ENCODE measurements around the gene PTGR3. TPM values are rescaled to one million over a fixed set of nuclear protein-coding genes. Genes with fewer than 3 reads are reported as not detected.
A peak's percentile ranks its signal among the peaks of the same experiment; 100 is the strongest.

Gene PTGR3
- total RNA-seq, 4 donors from 2014 or later = 4.9 to 30.8 (median 21.7) TPM

DNA sequence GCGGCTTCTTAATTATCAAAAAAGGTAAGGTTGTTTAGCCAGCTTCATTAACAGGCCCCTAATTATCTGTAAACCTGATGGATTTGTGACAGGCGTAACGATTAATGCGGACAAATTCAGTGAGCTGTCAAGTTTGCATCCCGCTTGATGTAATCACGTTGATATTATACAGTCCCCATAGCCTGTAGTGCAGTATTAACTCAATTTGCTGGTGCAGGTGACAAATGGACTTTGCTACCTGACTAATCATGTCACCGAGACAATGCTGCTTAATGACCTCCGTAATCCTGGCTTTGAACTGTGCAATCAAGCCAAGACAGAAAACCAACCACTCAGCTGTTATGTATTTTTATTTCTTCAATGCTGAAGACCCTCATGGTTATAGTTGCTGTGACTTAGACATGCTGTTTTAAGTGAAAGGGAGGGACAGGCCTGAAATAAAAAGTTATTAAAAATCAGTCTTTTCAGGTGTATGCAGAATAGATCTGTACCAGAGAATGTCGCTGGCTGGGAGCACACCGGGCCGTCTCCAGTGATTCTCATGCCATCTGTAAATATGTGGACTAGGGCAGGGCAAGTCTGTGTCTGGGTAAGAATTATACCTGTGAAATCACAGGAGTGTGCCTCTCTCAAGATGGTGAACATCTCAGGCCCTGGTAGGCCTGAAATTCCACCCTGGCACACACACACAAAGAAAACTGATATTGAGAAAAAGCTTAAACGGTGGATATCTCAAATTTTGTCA, 6.0 kb upstream of the PTGR3 start:
- TF ChIP-seq, protein P1, sequence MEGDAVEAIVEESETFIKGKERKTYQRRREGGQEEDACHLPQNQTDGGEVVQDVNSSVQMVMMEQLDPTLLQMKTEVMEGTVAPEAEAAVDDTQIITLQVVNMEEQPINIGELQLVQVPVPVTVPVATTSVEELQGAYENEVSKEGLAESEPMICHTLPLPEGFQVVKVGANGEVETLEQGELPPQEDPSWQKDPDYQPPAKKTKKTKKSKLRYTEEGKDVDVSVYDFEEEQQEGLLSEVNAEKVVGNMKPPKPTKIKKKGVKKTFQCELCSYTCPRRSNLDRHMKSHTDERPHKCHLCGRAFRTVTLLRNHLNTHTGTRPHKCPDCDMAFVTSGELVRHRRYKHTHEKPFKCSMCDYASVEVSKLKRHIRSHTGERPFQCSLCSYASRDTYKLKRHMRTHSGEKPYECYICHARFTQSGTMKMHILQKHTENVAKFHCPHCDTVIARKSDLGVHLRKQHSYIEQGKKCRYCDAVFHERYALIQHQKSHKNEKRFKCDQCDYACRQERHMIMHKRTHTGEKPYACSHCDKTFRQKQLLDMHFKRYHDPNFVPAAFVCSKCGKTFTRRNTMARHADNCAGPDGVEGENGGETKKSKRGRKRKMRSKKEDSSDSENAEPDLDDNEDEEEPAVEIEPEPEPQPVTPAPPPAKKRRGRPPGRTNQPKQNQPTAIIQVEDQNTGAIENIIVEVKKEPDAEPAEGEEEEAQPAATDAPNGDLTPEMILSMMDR (IDR thresholded peaks at IDR 0.05) = no peak
- intact Hi-C loops (cut with DNase I; ENCODE audit: low total_unique reads) = no loop called here
- H3K4me3 ChIP-seq = no peak overlapping the region
- H3K27ac ChIP-seq = peak overlapping the region in 1 of 2 donors; percentile 94
- no peaks in the 10 kb centered on the region for H3K36me3 ChIP-seq
- DNase-seq = no peak
- no peaks in the 10 kb centered on the region for H3K9me3 ChIP-seq
- no peaks in the 10 kb centered on the region for H3K27me3 ChIP-seq
- H3K4me1 ChIP-seq = peaks cover 4% of the 10 kb centered on the region in 2 donors

DNA sequence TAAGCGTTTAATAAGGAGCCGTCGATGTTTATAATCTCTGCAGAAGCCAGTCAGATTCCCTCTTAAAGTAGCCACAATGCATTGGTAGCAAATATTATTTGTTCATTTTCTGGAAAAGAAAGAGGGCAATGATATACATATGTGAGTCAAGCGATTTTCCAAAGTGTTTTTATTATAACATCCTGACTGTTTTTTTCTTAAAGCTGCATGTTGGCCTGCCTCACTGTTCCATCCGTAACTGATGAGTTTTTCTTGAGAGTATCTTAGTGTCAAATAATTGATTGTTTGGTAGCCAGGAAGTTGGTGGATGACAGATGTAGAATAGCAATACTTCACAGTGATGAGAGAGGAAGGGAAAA, 5.4 kb upstream of the PTGR3 start:
- DNase-seq = no peak
- peaks cover 4% of the 10 kb centered on the region in 2 donors for H3K4me1 ChIP-seq
- intact Hi-C loops (cut with DNase I; ENCODE audit: low total_unique reads) = no loop called here
- peak overlapping the region in 1 of 2 donors; percentile 94 for H3K27ac ChIP-seq
- H3K27me3 ChIP-seq = no peaks in the 10 kb centered on the region
- no peak for TF ChIP-seq POLR2A (IDR thresholded peaks at IDR 0.05)
- TF ChIP-seq, protein P1 (IDR thresholded peaks at IDR 0.05) = no peak
- H3K9me3 ChIP-seq = no peaks in the 10 kb centered on the region
- no peaks in the 10 kb centered on the region for H3K36me3 ChIP-seq
- no peak overlapping the region for H3K4me3 ChIP-seq

DNA sequence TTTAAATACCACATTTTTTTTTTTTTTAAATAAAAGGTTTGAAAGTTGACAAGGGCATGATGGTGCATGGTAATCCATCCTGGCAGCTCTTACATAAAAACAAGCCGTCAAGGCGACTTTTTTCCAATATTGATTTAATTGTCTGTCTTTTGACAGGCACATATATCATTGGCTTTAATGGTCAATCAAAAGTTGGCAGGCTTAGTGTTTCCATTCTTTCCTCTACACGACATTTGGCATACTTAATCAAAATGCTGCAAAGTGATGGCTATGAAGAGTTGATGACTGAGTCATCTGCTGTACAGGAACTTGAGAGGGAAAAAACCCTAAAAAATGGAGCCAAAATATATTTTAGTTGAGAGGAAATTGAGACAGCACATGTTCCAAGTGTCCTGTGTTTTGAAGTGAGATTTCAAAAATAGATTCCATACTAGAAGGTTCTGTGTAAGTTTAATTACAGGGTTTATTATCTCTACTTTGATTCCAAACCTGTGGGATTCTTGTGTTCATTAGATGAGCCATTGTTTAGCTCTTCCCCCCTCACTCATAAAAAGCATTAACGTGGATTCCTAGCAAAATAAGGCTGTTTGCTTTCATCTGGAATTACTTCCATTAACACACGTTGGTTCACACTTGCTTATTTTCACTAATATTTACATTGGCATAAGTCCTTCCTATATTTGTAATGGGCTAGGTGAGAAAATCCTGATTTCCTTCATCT, 4.8 kb upstream of the PTGR3 start:
- no peaks in the 10 kb centered on the region for H3K36me3 ChIP-seq
- peak overlapping the region in 1 of 2 donors; percentile 81 for H3K4me3 ChIP-seq
- H3K4me1 ChIP-seq = peaks cover 4% of the 10 kb centered on the region in 2 donors
- TF ChIP-seq, protein P1 (IDR thresholded peaks at IDR 0.05) = no peak
- TF ChIP-seq POLR2A (IDR thresholded peaks at IDR 0.05) = no peak
- no peaks in the 10 kb centered on the region for H3K27me3 ChIP-seq
- peak overlapping the region; percentile 14 to 94 for H3K27ac ChIP-seq
- intact Hi-C loops (cut with DNase I; ENCODE audit: low total_unique reads) = no loop called here
- DNase-seq = no peak
- H3K9me3 ChIP-seq = no peaks in the 10 kb centered on the region

DNA sequence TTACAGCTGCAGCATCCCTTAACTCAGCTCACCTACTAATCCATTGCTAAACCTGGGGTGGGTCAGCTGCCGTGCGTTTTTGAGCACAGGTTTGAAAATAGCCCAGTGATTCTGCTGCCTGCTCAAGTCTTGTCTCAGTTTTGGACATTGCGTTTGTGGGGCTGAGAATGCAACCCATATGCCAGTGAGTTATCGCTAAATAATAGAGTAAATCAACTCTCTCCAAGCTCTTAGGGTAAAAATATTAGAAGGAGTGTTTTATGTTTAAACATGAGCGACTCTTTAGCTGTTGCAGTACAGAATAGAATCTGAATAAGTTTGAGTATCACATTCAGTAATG, 3.8 kb upstream of the PTGR3 start:
- no peak for DNase-seq
- Histone ChIP-seq H3K4me1 (peaks cover 4% of the 10 kb centered on the region in 2 donors), H3K27ac (peak overlapping the region; percentile 81 to 94), H3K9me3 (no peaks in the 10 kb centered on the region), H3K36me3 (no peaks in the 10 kb centered on the region), H3K27me3 (no peaks in the 10 kb centered on the region), H3K4me3 (peak overlapping the region; percentile 47 to 81)
- TF ChIP-seq, protein P1 (IDR thresholded peaks at IDR 0.05) = no peak
- TF ChIP-seq POLR2A (IDR thresholded peaks at IDR 0.05) = no peak
- intact Hi-C loops (cut with DNase I; ENCODE audit: low total_unique reads) = no loop called here

Measured in uterus (tissue), 4 donors.